Measurements from ENCODE around the gene TPST1. TPM values are rescaled to one million over a fixed set of nuclear protein-coding genes. Genes with fewer than 3 reads are reported as not detected.

The TPST1 gene
- total and polyA plus RNA-seq, 2 of the 8 experiments (the other 6 are each of a cell fraction or from before 2014, with no cell fraction given): 8.2 to 18.4 TPM

- Histone ChIP-seq H3K23me2 (ENCODE audit: low read depth, low read length) (no peaks in the 10 kb centered on the region; the same call in 1 of the 2 replicates), H2AFZ (ENCODE audit: low read length) (no peak overlapping the region), H3K9me3 (ENCODE audit: insufficient read depth in 2 of 2, low read depth in 1 of 2, low read length in 1 of 2) (no peaks in the 10 kb centered on the region), H3K4ac (replicated peaks; ENCODE audit: insufficient read length, low read depth, low read length) (no peak overlapping the region), H3K14ac (ENCODE audit: insufficient read length) (no peak overlapping the region), H2BK20ac (ENCODE audit: low read length) (no peak overlapping the region), H3K79me2 (ENCODE audit: control insufficient read depth in 1 of 2, insufficient read depth in 2 of 2, low read length in 2 of 2) (no peaks in the 10 kb centered on the region), H4K5ac (ENCODE audit: insufficient read length, low read depth, low read length) (no peak overlapping the region), H2AK5ac (ENCODE audit: low read depth, low read length) (no peak overlapping the region), H3K27me3 (replicated peaks in 1 of 4; ENCODE audit: control insufficient read depth in 3 of 4, extremely low read depth in 1 of 4, insufficient read depth in 3 of 4, low read length in 3 of 4) (no peaks in the 10 kb centered on the region), H2BK15ac (ENCODE audit: low read length) (no peak overlapping the region), H2BK120ac (replicated peaks; ENCODE audit: low read depth, low read length) (no peak overlapping the region), H3K27ac (ENCODE audit: low read depth, low read length) (no peak overlapping the region), H3K4me3 (ENCODE audit: extremely low read depth in 1 of 4, insufficient read depth in 2 of 4, low read depth in 3 of 4, low read length in 4 of 4) (no peak overlapping the region), H3K18ac (ENCODE audit: extremely low read depth, low read length) (no peak overlapping the region), H3K36me3 (ENCODE audit: control insufficient read depth in 2 of 4, insufficient read depth in 4 of 4, low read length in 3 of 4) (no peaks in the 10 kb centered on the region), H2BK12ac (ENCODE audit: low read depth, low read length) (no peak overlapping the region), H2BK5ac (ENCODE audit: low read depth, low read length) (no peak overlapping the region), H3K9ac (replicated peaks in 1 of 4; ENCODE audit: extremely low read depth in 1 of 4, low read depth in 3 of 4, low read length in 3 of 4) (no peak overlapping the region), H3K4me2 (ENCODE audit: insufficient read depth in 1 of 2, low read depth in 2 of 2, low read length in 2 of 2) (no peak overlapping the region), H4K20me1 (replicated peaks in 1 of 2; ENCODE audit: control insufficient read depth in 1 of 2, insufficient read depth in 2 of 2, low read length in 2 of 2) (no peaks in the 10 kb centered on the region), H3K4me1 (replicated peaks in 1 of 4; ENCODE audit: control insufficient read depth in 3 of 4, insufficient read depth in 4 of 4, low read length in 3 of 4) (no peaks in the 10 kb centered on the region), H4K91ac (replicated peaks; ENCODE audit: insufficient read length, low read length) (no peak overlapping the region), H3K23ac (ENCODE audit: insufficient read length) (no peak overlapping the region), H4K8ac (ENCODE audit: extremely low read depth, insufficient read depth, low read length) (no peak overlapping the region), H3K79me1 (ENCODE audit: low read depth, low read length) (no peaks in the 10 kb centered on the region), H3K56ac (replicated peaks; ENCODE audit: insufficient read length, low read depth, low read length) (no peak overlapping the region)
- FAIRE-seq (no peak), DNase-seq (ENCODE audit: low read depth in 1 of 2, low spot score in 2 of 2) (no peak)
- no peak for TF ChIP-seq SIN3A (conservative IDR thresholded peaks at IDR 0.05 in 1 of 2, IDR thresholded peaks at IDR 0.05 in 1 of 2; ENCODE audit: low read depth in 1 of 2, low read length in 2 of 2)
- TF ChIP-seq POLR2AphosphoS5 (IDR thresholded peaks at IDR 0.05; ENCODE audit: low read depth, low read length): no peak
- no peak for TF ChIP-seq TBP (IDR thresholded peaks at IDR 0.05; ENCODE audit: low read depth, low read length)
- TF ChIP-seq MAFK (IDR thresholded peaks at IDR 0.05; ENCODE audit: low read depth, low read length): no peak
- TF ChIP-seq SRF (IDR thresholded peaks at IDR 0.05; ENCODE audit: low read depth, low read length): no peak
- no peak for TF ChIP-seq SP1 (IDR thresholded peaks at IDR 0.05; ENCODE audit: low read depth, low read length)
- no peak for TF ChIP-seq JUN (IDR thresholded peaks at IDR 0.05; ENCODE audit: low read depth, low read length)
- TF ChIP-seq HDAC6 (IDR thresholded peaks at IDR 0.05; ENCODE audit: low read depth, low read length): no peak
- no peak for TF ChIP-seq TCF12 (IDR thresholded peaks at IDR 0.05; ENCODE audit: low read depth, low read length)
- ChIA-PET CTCF (ENCODE audit: partially characterized antibody) (interaction anchor here (0.9 to 1.5 kb wide), 2 partner anchors 15 to 50 kb away, joined by 3 to 5 read pairs; no protein-coding TSS in a partner anchor), POLR2A (ENCODE audit: partially characterized antibody) (no interaction called here)
- WGBS, 2 experiments (ENCODE audit: extremely low coverage in 1 of 2, insufficient coverage in 1 of 2, insufficient read length in 1 of 2, insufficient replicate concordance in 2 of 2, low coverage in 1 of 2, low lambda C conversion rate in 2 of 2, missing lambda C conversion rate in 1 of 2): 75% methylated on average over 5 of the region's 5 CpGs; no CpG with 5 or more reads in 1 of the 2 experiments
Observed at GRCh38 chr7:66363635-66364034, 158.5 kb downstream of the TPST1 start.

Data from H1 (cell line).